ENCODE measurements around the gene MARCKS.

DNA sequence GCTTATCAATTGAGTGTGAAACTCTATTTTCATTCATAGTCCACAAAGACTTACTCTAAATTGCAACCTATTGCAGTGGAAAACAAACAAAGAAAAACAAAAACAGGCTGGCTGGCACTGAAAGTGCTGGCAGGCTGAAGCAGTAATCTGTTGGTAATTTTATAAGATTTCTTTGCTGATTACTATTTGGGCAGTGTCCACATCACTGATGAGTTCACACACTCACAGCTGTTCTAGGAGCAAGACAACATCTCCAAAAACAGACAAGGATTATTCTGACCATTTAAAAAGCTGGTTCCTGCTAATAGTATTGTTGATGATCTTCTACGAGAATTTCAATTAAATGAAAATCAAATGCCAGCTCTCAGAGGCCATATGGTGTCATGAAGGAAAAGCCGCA lies 26.9 kb downstream of the MARCKS start:
- TF ChIP-seq REST (IDR thresholded peaks at IDR 0.05; ENCODE audit: low read depth, low read length) (no peak), CTCF (IDR thresholded peaks at IDR 0.05) (no peak), RXRA (IDR thresholded peaks at IDR 0.05; ENCODE audit: borderline replicate concordance, low read depth) (no peak), MEF2A (IDR thresholded peaks at IDR 0.05; ENCODE audit: borderline replicate concordance, low read depth) (no peak), POLR2AphosphoS5 (IDR thresholded peaks at IDR 0.05; ENCODE audit: low read depth, low read length) (no peak), EZH2phosphoT487 (IDR thresholded peaks at IDR 0.05; ENCODE audit: borderline replicate concordance, low read depth) (no peak), CHD2 (IDR thresholded peaks at IDR 0.05; ENCODE audit: low read length, partially characterized antibody) (no peak), EP300 (IDR thresholded peaks at IDR 0.05; ENCODE audit: borderline replicate concordance in 1 of 2, low read depth in 1 of 2, low read length in 1 of 2) (no peak), RAD21 (IDR thresholded peaks at IDR 0.05; ENCODE audit: low read length) (no peak)
- TF ChIP-seq, protein P1, sequence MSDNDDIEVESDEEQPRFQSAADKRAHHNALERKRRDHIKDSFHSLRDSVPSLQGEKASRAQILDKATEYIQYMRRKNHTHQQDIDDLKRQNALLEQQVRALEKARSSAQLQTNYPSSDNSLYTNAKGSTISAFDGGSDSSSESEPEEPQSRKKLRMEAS (IDR thresholded peaks at IDR 0.05; ENCODE audit: low read depth), result no peak

Data from SK-N-SH (cell line).